K562 (cell line): ENCODE measurements around the gene CRADD. TPM values are rescaled to one million over a fixed set of nuclear protein-coding genes. Genes with fewer than 3 reads are reported as not detected.

Experiments
- BRD4 ChIP-seq: fragments of 200-600 bp; sonication (generic); IDR thresholded peaks from 2 replicates; pipeline ENCODE4 v1.6.1; 2017; ENCODE audit warnings: inconsistent platforms
- CTBP1 ChIP-seq: fragments of 450-650 bp; IDR thresholded peaks from 2 replicates; pipeline ENCODE4 v1.6.1; 2016; ENCODE audit warnings: borderline replicate concordance
- ELF4 ChIP-seq: fragments of 450-650 bp; formaldehyde crosslinking; IDR thresholded peaks from 2 replicates; pipeline ENCODE4 v1.4.0; 2022; ENCODE audit warnings: missing genetic modification characterization
- HBP1 ChIP-seq: fragments of 450-650 bp; formaldehyde crosslinking; IDR thresholded peaks from 2 replicates; pipeline ENCODE4 v1.4.0; 2022; ENCODE audit warnings: missing genetic modification characterization
- HDAC3 ChIP-seq: fragments of 450-650 bp; IDR thresholded peaks from 2 replicates; pipeline ENCODE4 v1.6.1; 2018; ENCODE audit warnings: borderline replicate concordance, mild to moderate bottlenecking, moderate library complexity; ENCODE audit not compliant: partially characterized antibody
- HSF4 ChIP-seq: fragments of 250-450 bp; sonication (Bioruptor Pico); IDR thresholded peaks from 2 replicates; pipeline ENCODE4 v2.1.2; 2022; ENCODE audit warnings: mild to moderate bottlenecking, moderate library complexity, borderline replicate concordance
- NFRKB ChIP-seq: fragments of 450-650 bp; IDR thresholded peaks from 2 replicates; pipeline ENCODE4 v1.6.1; 2016; ENCODE audit warnings: low read depth
- POLR2A ChIP-seq: fragments of 450-650 bp; conservative IDR thresholded peaks from 2 replicates; pipeline ENCODE4 v1.6.1; 2016
- RBM22 ChIP-seq: fragments of 200-400 bp; formaldehyde crosslinking; IDR thresholded peaks from 2 replicates; pipeline ENCODE4 v1.6.1; 2018; ENCODE audit warnings: low read length, low read depth; ENCODE audit not compliant: poor library complexity, severe bottlenecking
- SMAD4 ChIP-seq: fragments of 250-450 bp; sonication (Bioruptor Pico); conservative IDR thresholded peaks from 2 replicates; pipeline ENCODE4 v1.8.0; 2021; ENCODE audit warnings: inconsistent platforms, mild to moderate bottlenecking, moderate library complexity
- SMARCA4 ChIP-seq: fragments of 450-650 bp; IDR thresholded peaks from 2 replicates; pipeline ENCODE4 v1.6.1; 2016
- SMARCE1 ChIP-seq: fragments of 450-650 bp; IDR thresholded peaks from 2 replicates; pipeline ENCODE4 v1.7.1; 2016; ENCODE audit warnings: mild to moderate bottlenecking
- SUPT5H ChIP-seq: fragments of 450-650 bp; IDR thresholded peaks from 2 replicates; pipeline ENCODE4 v1.6.1; 2016
- ZNF282 ChIP-seq: sonication (generic); formaldehyde crosslinking; IDR thresholded peaks from 2 replicates; pipeline ENCODE4 v1.8.1; 2023; ENCODE audit warnings: missing genetic modification reagents
- ZNF318 ChIP-seq, 2 experiments: fragments of 450-650 bp; IDR thresholded peaks; 2 replicates each; pipeline ENCODE4 v1.6.1; 2016; ENCODE audit warnings: mild to moderate bottlenecking in 2 of 2, borderline replicate concordance in 1 of 2, low read depth in 1 of 2, moderate library complexity in 1 of 2
- ZNF584 ChIP-seq: fragments of 200-800 bp; sonication (Bioruptor generic); IDR thresholded peaks from 2 replicates; pipeline ENCODE4 v1.6.1; 2016; ENCODE audit warnings: low read depth, mild to moderate bottlenecking, missing genetic modification characterization, missing compliant biosample characterization
- ZNF589 ChIP-seq: fragments of 200-800 bp; sonication (Bioruptor generic); IDR thresholded peaks from 2 replicates; pipeline ENCODE4 v1.6.1; 2016; ENCODE audit warnings: low read depth, missing genetic modification characterization, missing compliant biosample characterization
- polyA plus RNA-seq, 8 experiments: library from polyadenylated mRNA; depleted of rRNA in 4 of 8; stranded (reverse) in 5 of 8; unstranded in 3 of 8; fragments of >200 nt; fragmentation: Nextera tagmentation in 2 of 8; fragmentation: Illumina TruSeq in 1 of 8; extraction: Ambion mirVana in 2 of 8; extraction: Trizol in 1 of 8; gene quantifications; 2 replicates each; pipeline versions ENCODE4 v1.2.1 to v1.2.3, GENCODE V29; 2011 to 2014; ENCODE audit warnings: inconsistent platforms in 1 of 8, missing spikeins in 1 of 8
- total RNA-seq, 7 experiments: library from RNA; depleted of rRNA in 6 of 7; stranded (reverse); fragments of >200 nt in 6 of 7; fragmentation: Illumina TruSeq in 2 of 7; extraction: Trizol in 2 of 7; gene quantifications; 2 replicates each; pipeline versions ENCODE4 v1.2.1 to v1.2.3, GENCODE V29; 2011 to 2021; ENCODE audit warnings: low replicate concordance in 1 of 7

The CRADD gene
- total and polyA plus RNA-seq, 9 of the 15 experiments (the other 6 are each of a cell fraction or from before 2014, with no cell fraction given) = 20.5 to 41.1 (median 25.9) TPM

DNA sequence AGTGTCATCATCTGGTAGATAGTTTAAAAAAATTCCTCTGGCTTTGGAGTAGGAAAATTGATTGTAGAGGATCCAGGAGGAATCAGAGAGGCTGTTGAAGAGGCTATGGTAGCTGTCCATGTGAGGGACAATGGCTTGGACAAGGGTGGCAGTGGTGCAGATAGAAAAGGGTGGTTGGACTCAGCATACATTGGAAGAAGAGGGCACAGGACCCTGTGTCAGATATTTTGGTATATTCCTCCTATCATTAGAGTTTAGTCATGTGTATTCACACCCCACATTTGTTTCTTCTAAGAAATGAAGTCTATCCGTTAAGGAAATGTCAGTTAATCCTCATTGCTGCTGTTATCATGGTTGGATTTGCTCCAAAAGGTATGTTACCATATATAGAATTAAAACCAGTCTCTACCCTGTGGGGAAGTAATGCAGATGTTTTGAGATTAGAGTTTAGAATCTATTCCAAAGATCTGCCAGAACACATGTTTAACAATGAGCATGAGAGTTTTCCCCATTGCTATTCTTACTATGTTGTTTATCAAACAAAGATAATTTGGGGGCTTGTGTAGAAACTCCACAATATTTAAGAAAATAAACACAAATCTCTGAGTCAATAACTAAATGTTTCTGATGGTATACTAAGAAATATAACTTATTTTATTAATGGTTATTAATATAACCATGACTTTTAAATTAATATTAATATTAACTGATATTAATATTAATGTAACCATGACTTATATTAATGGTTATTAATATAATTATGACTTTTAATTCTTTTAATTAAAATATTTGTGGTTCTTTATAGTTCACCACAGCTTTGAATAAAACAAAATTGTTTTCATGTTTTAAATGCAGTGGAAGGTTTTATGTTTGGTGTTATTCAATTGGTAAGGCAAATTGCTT, 80.9 kb downstream of the CRADD start (continued):
- TF ChIP-seq SMAD4 (CRISPR knock-in tag) = peak; percentile 70
- TF ChIP-seq SMARCA4 = peak; percentile 72
- TF ChIP-seq ZNF318 (IDR thresholded peaks at IDR 0.05; ENCODE audit: borderline replicate concordance in 1 of 2, low read depth in 1 of 2) = no peak
- peak; percentile 69; the same call in 1 of the 2 replicates for TF ChIP-seq BRD4
- peak; percentile 41; the same call in 1 of the 2 replicates for TF ChIP-seq HBP1 (CRISPR knock-in tag)
- TF ChIP-seq ELF4 (CRISPR knock-in tag) = peak; percentile 84; the same call in 1 of the 2 replicates
- TF ChIP-seq HDAC3 = peak; percentile 10
- no peak for TF ChIP-seq SUPT5H
- TF ChIP-seq CTBP1 = peak; percentile 61; the same call in 1 of the 2 replicates
- TF ChIP-seq HSF4 (CRISPR knock-in tag) = no peak
- no peak for TF ChIP-seq RBM22
- peak; percentile 81 for TF ChIP-seq NFRKB
- no peak for TF ChIP-seq POLR2A
- no peak for TF ChIP-seq ZNF282 (CRISPR knock-in tag)
- TF ChIP-seq ZNF584 = peak; percentile 80; the same call in 1 of the 2 replicates
- 0 out of 2 replicates have a peak, but pooled peaks have one; percentile 59 for TF ChIP-seq SMARCE1
- TF ChIP-seq ZNF589 (CRISPR knock-in tag) = peak; percentile 82
